T-helper 22 cell (primary cell): ENCODE results near the gene PPARD.
"Not testable (repeated sequence)": the region's sequence is repeated elsewhere in the genome, so short reads cannot be mapped to it uniquely, and the experiment has no call there.

ENCODE experiments used
- DNase-seq: peaks from one replicate; pipeline ENCODE4 v3.0.0-alpha.2; 2020; ENCODE audit warnings: low read depth

PPARD gene

DNA sequence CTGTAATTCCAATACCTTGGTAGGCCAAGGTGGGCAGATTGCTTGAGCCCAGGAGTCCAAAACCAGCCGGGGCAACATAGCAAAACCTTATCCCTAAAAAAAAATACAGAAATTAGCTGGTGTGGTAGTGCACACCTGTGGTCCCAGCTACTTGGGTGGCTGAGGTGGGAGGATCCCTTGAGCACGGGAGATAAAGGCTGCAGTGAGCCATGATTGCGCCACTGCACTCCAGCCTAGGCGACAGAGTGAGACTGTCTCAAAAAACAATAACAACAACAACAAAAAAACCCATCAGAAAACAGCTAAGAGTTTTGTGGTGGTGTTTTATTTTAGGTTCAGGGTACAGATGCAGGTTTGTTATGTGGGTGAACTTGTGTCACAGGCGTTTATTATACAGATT lies 66.9 kb downstream of the PPARD start:
- DNase-seq: no peak

DNA sequence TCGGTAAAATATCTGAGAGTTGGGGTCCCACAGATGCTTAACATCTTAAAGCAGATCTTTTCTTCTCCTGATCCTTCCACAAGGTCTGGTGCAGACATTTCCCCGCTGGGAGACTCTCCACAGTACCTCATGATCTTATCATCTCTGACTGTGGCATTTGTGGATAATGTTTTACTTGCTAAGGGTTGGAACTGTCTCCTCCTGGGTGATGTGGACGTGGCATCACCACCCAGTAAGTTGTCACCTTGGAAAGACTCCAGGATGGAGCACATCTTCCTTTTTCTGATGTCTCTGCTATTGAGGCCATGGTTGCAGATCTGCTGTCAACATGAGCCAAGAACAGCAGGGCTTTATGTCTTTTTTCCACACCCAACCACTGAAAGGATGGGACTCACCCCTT lies 67.8 kb downstream of the PPARD start:
- no peak for DNase-seq

DNA sequence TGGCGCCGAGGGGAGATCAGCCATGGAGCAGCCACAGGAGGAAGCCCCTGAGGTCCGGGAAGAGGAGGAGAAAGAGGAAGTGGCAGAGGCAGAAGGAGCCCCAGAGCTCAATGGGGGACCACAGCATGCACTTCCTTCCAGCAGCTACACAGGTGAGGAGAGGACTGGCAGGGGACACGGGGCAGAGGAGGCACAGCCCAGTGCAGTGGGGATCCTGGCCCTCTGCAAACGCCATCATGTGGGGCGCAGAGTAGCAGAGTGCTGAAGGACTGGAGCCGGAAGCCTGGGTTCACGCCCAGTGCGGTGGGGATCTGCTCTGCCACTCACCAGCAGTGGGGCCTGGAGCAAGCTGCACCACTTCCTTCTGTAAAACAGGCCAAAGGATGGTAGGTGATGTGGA lies 68.7 kb downstream of the PPARD start:
- no peak for DNase-seq

DNA sequence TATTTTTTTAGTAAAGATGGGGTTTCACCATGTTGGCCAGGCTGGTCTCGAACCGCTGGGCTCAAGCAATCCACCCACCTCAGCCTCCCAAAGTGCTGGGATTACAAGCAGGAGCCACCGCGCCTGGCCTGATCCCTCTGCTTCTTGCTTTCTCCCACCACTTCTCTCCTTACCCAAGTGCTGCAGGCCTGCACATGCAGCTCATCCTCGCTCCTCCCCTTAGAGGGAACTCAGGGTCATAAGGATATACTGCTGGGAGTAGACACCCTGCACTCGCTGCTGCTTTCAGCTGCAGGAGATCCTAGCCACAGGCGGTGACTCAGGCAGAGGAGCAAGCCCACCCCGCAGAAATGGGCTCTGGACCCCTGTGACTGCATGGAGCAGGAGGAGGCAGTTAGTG lies 69.7 kb downstream of the PPARD start:
- DNase-seq: no peak

DNA sequence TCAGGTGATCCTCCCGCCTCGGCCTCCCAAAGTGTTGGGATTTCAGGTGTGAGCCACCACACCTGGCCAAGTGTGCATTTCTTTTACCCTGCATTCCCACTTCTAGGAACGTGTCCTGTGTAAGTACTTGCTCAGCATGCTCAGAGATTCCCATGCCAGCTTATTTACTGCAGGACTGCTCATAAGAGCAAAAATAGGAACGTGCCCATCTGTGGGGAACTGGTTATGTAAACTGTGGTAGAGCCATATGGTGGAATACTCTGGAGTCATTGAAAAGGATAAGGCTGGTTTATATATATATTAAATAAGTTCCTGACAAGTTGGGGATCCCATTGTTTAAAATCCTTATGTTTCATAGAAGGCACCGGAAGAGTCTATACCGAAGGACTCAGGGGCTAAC lies 71.6 kb downstream of the PPARD start:
- DNase-seq: no peak

DNA sequence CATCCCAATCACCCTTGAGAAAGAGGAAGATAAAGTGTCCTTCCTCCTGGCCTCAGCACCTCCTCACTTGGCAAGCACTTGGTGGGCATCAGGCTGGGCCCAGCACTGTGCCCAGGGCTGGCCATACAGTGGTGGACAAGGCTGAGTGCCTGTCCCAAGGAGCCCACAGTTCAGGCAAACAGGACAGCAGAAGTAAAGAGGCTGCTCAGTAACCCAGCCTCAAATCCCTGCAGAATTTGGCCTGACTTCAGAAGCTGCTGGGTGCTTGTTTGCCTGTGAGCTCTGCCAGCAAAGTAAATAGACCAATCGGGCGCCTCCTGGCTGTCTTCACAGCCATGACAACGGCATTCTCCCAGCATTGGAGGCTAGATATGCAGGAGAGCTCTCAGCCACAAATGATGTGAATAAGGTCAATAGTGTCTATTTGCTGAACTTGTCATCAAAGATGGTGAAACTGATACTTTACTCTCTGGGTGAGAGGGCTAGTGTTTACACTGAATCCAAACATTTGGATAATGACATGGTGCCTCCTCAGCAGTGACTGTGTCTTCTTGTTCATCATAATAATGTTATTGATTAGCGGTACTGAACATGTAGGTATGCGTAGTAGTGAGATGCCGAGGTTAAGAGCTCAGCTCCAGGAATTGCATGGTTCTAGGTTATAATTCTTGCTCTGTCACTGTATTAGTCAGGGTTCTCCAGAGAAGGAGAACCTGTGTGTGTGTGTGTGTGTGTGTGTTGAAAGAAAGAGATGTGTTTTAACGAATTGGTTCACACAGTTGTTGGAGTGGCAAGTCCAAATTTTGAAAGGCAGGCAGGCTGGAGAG lies 72.9 kb downstream of the PPARD start:
- DNase-seq: no peak

DNA sequence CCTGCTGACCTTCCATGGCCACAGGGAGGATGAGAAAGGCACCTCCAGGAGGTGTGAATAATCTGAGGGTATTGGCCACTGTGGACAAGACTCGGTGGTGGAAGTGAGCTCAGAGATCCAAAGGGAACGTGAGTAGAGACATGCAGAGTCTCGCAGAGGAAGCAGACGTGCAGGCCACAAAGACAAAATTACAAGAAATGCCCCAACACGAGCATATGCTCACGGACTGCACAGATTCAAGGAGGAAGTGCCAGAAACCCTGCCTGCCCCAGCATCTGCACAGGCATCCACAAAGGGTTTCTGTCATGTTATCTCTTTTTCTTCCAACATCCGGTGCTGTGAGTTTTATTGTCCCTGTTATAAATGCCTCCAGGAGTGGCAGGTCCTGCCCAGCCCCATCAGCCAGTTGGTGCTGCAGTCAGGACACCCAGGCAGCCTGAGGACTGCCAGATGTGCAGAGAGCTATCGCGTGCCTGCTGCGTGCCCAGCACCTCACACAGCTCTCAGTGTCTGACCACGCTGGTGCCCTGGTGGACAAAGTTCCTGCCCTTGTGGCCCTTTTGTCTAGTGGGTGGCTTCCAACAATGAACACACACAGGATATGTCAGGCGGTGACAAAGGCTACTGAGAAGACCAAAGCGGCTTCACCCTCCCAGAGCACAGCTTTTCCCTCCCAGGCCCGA lies 75.8 kb downstream of the PPARD start:
- no peak for DNase-seq

DNA sequence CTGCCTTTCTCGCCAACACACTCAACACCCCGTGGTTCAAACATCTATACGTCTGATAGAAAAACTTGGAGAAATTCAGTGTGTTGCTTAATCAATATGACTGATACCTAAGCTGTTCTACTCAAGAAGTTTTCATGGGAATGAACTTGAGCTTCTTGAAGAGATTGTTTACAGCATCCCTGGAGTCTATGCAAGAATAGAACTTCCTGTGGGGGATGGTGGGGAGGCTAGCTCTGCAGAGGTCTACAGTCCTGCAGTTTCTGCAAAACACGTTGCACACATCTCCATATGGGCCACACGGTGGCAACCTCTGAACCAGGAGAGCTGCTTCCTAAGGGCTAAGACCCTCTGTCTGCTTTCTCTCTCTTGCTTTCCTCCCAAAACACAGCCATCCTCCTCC lies 77.1 kb downstream of the PPARD start:
- DNase-seq: no peak

DNA sequence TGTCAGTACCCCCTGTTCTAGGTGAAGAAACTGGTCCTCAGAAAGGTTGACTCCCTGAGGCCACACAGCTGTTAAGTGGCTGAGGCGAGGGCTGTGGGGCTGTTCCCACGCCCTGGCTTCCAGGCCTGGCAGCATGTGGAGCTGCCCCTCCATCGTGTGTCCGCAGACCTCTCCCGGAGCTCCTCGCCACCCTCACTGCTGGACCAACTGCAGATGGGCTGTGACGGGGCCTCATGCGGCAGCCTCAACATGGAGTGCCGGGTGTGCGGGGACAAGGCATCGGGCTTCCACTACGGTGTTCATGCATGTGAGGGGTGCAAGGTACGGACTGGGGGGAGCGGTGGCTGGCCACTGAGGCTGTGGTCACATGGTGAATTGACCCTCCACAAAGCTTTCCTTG lies 77.6 kb downstream of the PPARD start:
- no peak for DNase-seq

DNA sequence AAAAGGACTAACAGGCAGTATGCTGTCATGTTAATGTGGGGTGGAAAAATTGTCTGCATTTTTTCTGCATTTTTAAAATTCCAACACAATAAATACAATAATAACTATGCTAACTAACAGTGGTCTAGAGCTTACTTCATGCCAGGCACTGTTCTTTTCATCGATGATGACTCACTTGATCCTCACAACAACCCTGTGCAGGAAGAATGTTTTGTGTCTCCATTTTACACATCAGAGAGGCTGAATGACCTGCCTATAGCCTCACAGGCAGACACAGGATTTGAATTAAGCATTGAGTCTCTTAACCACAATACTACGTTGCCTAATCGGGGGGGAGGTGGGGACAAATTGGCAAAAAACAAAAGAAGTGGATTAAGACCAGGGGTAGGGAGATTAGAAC lies 82.9 kb downstream of the PPARD start:
- DNase-seq: no peak

DNA sequence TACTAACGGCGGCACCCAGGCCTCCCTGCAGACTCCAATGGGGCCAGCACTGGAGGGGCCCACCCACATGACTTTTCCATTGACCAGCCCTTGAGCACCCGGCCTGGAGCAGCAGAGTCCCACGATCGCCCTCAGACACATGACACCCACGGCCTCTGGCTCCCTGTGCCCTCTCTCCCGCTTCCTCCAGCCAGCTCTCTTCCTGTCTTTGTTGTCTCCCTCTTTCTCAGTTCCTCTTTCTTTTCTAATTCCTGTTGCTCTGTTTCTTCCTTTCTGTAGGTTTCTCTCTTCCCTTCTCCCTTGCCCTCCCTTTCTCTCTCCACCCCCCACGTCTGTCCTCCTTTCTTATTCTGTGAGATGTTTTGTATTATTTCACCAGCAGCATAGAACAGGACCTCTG lies 83.7 kb downstream of the PPARD start:
- DNase-seq: no peak

DNA sequence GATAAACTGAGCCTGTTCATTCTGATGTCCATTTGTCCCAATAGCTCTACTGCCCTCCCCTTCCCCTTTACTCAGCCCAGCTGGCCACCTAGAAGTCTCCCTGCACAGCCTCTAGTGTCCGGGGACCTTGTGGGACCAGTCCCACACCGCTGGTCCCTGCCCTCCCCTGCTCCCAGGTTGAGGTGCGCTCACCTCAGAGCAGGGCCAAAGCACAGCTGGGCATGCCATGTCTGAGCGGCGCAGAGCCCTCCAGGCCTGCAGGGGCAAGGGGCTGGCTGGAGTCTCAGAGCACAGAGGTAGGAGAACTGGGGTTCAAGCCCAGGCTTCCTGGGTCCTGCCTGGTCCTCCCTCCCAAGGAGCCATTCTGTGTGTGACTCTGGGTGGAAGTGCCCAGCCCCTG lies 85.1 kb downstream of the PPARD start:
- DNase-seq: no peak

DNA sequence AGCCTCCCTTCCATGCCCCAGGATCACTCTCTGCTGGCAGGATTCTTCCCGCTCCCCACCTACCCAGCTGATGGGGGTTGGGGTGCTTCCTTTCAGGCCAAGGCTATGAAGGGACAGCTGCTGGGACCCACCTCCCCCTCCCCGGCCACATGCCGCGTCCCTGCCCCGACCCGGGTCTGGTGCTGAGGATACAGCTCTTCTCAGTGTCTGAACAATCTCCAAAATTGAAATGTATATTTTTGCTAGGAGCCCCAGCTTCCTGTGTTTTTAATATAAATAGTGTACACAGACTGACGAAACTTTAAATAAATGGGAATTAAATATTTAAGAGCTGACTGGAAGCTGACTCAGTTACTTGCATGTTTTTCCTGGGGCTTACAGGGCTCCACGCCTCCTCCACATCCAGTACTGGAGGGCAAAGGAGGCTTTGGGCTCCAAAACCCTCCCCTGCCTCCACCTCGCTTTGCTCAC lies 85.5 kb downstream of the PPARD start:
- no peak for DNase-seq

DNA sequence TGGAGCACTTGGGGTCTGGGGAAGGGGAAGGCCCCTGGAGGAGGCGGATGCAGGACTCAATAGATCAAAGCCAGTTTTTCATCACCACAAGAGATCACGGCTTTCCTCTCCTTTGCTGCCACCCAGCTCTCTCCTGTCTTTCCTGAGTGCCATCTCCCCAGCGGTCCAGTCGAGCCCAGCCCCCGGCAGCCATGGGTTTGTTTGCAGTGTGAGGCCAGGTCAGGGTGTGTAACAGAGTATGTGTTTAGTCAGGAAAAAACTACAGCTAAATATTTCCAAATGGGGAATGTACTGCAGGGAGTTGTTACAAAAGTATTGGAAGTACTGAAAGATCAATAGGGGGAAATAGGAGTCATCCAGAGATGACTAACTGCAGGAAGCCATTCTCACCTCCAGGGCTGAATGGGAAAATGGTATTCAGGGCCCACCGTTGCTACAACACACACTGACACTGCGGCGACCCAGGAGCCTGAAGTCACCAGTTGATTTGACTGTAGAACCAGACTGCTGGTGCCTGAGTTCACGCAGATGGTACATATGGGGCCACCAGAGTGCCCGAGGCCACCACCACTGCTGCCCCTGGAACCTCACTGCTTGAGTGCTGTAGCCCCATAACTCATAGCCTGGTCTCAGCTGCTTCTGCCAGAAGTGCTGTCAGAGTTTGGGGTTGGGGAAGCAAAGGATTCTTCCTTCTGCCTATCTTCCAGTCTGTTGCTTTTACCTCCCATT lies 86.2 kb downstream of the PPARD start:
- DNase-seq: no peak

DNA sequence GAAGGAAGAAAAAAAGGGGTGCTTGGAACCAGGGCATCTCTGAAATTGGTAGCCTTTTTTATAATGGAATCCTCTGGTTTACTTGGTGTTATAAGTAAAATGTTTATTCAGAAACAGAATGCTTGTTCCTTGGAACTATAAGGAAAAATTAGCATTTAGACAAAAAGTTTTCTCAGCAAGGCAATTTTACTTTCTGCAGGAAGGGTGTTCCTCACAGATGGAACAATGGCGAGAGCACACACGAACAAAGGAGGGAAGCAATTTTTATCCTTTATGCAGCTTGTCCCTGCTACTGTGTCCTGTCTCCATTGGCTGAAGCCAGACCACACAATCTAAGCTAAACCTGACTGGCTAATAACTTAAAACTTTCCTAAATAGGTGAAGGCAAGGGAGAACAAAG lies 87.1 kb downstream of the PPARD start:
- no peak for DNase-seq

DNA sequence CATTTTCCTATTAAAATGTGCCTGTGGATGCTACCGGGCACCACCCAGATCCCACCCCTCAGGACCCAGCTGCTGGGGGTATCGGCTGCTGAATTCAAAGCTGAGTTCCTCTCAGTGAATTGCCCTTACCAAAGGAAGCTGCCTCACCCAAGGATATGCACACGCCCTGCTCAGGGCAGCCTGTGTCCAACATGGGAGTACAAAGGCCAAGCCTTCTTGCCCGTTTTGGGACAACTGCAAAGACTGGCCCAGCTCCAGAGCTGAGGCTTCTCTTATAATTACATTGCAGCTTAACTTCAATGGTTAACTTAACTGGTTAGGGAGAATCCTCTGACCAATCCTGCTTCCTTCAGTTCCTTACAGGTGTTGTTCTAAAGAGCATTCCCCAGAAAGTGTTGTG lies 89.9 kb downstream of the PPARD start:
- no peak for DNase-seq

DNA sequence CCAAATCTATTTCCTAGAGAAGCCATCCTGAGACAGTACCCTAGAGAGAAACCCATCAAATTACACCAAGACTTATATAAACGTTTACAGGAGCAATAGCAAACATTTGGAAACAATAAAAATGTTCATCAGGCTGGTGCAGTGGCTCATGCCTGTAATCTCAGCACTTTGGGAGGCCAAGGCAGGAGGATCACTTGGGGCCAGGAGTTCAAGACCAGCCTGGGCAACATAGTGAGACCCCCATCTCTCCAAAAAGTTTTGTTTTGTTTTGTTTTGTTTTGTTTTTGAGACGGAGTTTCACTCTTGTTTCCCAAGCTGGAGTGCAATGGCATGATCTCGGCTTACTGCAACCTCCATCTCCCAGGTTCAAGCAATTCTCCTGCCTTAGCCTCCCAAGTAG lies 90.3 kb downstream of the PPARD start:
- DNase-seq: not testable (repeated sequence)

DNA sequence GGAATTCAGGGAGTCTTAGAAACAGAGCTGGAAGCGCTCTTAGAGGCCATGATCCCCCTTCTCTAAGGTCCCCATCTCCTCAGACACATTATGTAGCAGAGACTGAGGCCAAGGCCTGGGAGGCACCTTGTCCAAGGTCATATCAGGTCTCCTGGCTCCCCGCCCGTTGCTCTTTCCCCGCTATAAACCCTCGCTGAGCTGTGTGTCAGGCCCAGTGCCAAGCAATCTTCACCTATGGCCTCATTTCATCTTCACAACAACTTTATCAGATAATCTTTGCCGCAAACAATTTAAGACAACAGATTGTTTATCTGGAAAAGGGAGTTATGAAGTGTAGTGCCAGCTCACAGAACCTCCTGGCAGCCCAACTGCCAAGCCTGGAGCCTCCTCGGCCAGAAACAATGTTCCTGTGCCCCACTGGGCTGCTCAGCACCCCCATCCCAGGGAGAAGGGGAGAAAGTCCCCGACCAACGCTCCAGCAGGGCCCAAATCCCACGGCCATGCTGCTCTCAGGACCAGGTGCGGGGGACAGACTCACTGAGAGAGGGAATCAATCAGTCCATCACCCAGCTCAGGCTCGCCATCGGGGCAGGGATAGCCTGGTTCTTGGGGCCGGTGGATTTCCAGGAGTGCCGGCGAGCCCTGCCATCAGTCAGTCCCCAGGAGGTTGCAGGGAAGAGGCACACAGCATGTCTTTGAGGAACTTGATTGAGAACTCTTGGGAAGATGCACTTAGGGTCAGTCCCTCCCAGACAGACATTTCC lies 92.9 kb downstream of the PPARD start:
- no peak for DNase-seq

DNA sequence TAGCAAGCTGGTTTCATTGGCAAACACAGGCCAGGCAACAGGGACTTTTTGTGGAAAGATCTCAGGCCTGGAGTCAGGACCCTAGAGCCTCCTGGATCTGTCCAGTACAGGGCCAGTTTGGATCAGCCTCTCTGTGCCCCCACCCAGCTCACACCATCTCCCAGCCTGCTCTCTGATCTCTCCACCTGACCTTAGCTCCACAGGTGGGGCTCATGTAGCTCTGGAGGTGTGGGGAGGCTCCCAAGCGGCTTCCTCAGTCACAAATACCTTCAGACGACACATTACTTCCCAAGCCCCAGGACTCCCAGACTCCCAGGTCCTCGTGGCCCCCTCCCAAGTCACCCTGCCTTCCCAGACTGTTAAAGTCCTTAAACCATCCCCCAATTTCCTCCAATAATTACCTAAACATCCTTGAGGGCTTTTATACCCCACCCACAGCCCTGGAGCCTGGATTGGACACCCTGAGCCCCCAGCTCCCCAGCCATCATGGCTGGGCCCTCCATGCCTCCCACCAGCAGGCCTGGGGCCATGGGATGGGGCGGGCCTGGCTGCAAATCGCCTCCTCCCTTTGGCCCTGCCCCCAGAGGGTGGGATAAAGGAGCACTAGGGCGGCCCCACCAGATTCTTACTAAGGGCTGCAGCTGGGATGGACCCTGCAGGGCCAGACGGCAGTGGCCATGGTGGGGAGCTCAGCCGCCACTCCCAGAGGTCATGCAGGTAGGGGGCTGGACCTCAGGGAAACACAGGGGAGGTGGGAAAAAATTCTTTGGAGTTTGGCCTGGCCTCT lies 93.9 kb downstream of the PPARD start:
- no peak for DNase-seq

DNA sequence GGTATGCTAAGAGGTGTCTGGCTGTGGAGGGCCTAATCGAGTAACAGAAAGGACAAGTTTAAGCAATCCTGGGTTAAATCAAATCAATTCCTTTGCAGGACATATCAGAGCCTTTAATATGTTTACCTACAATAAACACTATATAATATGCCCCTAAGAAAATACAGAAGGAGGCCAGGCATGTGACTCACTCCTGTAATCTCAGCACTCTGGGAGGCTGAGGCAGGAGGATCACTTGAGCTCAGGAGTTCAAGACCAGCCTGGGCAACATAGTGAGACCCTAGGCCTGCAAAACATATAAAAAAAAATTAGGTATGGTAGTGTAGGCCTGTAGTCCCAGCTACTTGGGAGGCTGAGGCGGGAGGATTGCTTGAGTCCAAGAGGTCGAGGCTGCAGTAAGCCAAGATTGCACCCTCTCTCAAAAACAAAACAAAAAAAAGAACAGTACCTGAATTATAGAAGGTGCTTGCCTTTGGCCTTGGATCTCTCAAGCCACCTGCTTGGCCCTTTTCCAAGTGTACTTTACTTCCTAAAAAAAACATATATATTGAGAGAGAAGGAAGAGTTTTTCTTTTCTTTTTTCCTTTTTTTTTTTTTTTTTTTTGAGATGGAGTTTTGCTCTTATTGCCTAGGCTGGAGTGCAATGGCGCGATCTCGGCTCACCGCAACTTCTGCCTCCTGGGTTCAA lies 96.2 kb downstream of the PPARD start:
- not testable (repeated sequence) for DNase-seq

DNA sequence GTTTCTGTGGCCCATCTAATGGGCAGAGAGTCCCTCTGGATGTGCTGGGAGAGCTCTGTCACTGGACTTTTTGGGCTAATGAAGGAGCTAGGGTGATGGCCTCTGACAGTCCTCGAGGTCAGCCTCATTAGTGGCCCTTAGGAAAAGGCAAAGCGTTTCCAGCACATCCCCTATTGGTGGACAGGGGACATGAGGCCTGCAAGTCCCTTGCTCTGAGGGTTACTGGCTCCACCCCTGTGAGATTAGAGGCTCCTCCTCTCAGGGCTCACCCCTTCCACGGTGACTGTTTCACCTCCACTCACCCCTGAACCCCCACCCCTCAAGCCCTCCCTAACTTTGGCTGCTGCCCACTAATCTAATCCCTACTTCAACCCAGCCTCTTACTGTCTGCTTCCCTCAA lies 97.0 kb downstream of the PPARD start:
- DNase-seq: no peak
